GM21737 (cell line): ENCODE measurements around the gene THBS1.

Experiments used
- ATAC-seq: cut with Tn5 transposase; IDR thresholded peaks from one replicate; pipeline ENCODE4 v1.9.1; 2021; ENCODE audit warnings: mild to moderate bottlenecking, moderate library complexity; ENCODE audit not compliant: unreplicated experiment

The THBS1 gene

GRCh38 chr15:39573287-39573686, 7.6 kb upstream of the THBS1 start:
- ATAC-seq, result no peak

- ATAC-seq, result no peak
Observed at GRCh38 chr15:39573844-39574243, 7.0 kb upstream of the THBS1 start.

- no peak for ATAC-seq
Observed at GRCh38 chr15:39574427-39574826, 6.5 kb upstream of the THBS1 start.

- ATAC-seq, result no peak
Observed at GRCh38 chr15:39575180-39575579, 5.7 kb upstream of the THBS1 start.

- ATAC-seq, result no peak
Observed at GRCh38 chr15:39578851-39579486, 1.9 kb upstream of the THBS1 start.

GRCh38 chr15:39579487-39580116, 1.3 kb upstream of the THBS1 start:
- ATAC-seq, result no peak

- ATAC-seq, result peak; percentile 68
Observed at GRCh38 chr15:39580117-39580484, 778 bp upstream of the THBS1 start.

- no peak for ATAC-seq
Observed at GRCh38 chr15:39581242-39581792, 438 bp downstream of the THBS1 start.

- ATAC-seq, result no peak
Observed at GRCh38 chr15:39581793-39582285, 960 bp downstream of the THBS1 start.

- ATAC-seq, result no peak
Observed at GRCh38 chr15:39582286-39582976, 1.6 kb downstream of the THBS1 start.

GRCh38 chr15:39582977-39583595, 2.2 kb downstream of the THBS1 start:
- ATAC-seq, result no peak

GRCh38 chr15:39583596-39584265, 2.9 kb downstream of the THBS1 start:
- no peak for ATAC-seq

- no peak for ATAC-seq
Observed at GRCh38 chr15:39584266-39584659, 3.4 kb downstream of the THBS1 start.

- ATAC-seq, result no peak
Observed at GRCh38 chr15:39584662-39585388, 3.9 kb downstream of the THBS1 start.

GRCh38 chr15:39585389-39585841, 4.5 kb downstream of the THBS1 start:
- ATAC-seq, result no peak

GRCh38 chr15:39585871-39586301, 5.0 kb downstream of the THBS1 start:
- no peak for ATAC-seq

GRCh38 chr15:39586387-39587095, 5.7 kb downstream of the THBS1 start:
- no peak for ATAC-seq

- no peak for ATAC-seq
Observed at GRCh38 chr15:39587096-39587721, 6.3 kb downstream of the THBS1 start.
